ENCODE data around the gene PCNX3.

The PCNX3 gene

GRCh38 chr11:65615229-65615949, at the start of gene PCNX3:
PCNX3 (plus strand) TSS chr11:65615776; CDS start chr11:65616312, 536 bp downstream.
- peak; percentile 100 for DNase-seq

- DNase-seq, result no peak
These were observed 46.2 kb upstream of the PCNX3 start for GRCh38 chr11:65569164-65569972.

DNA sequence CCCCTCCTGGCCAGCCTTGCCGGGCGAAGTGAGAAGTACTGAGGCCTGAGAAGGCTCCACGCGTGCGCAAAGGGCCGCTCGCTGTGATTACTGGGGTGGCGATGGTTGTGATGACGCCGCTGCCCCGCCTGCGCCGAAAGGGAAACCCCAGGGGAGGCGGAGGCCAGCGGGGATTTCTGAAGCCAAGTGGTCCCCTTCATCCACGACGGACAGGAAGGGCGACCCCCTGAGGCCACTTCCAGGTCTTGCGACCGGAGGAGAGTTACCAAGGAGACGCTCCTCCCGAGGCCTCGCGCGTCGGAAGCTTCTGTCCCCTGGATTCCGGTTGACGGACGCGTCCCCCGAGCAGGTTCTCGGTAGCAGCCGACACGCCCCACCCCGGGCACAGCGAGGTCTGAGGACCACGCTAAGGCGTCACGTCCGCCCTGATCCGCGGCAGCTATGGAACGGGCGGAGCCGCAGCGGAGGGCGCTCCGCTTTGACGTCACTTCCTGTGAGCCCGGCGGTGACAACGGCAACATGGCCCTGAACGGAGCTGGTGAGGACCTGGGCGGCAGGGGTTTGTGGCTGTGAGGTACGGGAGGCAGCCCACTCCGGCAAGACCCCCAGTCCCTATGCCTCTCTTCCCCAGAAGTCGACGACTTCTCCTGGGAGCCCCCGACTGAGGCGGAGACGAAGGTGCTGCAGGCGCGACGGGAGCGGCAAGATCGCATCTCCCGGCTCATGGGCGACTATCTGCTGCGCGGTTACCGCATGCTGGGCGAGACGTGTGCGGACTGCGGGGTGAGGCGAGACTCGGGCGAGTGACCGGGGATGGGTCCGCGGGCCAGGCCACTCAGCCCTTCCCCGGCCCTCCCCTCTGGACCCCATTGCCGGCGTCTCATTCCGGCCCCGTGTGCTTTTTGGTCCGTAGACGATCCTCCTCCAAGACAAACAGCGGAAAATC, 45.3 kb upstream of the PCNX3 start, which contains the start of gene ZNRD2:
Gene ZNRD2 (plus strand): TSS at position 505 of the 946 bp plus-strand sequence. CDS start 15 bp downstream, at position 520.
- DNase-seq, result peak; percentile 97

DNA sequence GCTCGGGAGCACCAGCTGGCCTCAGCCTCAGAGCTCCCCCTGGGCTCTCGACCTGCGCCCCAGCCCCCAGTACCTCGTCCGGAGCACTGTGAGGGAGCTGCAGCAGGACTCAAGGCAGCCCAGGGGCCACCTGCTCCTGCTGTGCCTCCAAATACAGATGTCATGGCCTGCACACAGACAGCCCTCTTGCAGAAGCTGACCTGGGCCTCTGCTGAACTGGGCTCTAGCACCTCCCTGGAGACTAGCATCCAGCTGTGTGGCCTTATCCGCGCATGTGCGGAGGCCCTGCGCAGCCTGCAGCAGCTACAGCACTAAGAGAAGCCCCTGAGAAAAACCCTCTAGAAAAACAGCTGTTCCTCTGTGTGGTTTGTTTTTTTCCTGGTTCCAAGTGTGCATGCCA, 44.2 kb upstream of the PCNX3 start:
- no peak for DNase-seq

DNA sequence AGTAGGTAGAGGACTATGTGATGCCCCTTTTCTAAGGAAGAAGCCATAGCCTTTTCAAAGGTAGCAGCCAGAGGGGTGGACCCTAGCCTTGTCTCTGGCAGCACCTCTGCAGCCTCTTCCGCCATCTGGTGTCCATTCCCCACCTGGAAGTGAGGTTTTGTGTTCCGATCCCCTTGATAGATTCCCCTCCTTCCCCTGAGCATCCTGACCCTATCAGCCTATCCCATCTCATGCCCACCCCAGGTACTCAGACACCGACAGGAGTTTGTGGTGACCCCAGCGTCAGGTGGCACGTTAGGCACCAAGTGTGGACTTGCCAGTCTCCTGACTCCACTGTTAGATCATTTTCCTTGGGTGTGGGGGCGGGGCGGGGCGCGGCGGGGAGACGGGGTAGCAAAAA, 43.6 kb upstream of the PCNX3 start:
- no peak for DNase-seq

GRCh38 chr11:65572356-65573051, 43.1 kb upstream of the PCNX3 start, which contains the start of gene FAM89B:
FAM89B (plus strand) TSS chr11:65572538; CDS start chr11:65572670, 132 bp downstream.
- peak; percentile 70 for DNase-seq

DNA sequence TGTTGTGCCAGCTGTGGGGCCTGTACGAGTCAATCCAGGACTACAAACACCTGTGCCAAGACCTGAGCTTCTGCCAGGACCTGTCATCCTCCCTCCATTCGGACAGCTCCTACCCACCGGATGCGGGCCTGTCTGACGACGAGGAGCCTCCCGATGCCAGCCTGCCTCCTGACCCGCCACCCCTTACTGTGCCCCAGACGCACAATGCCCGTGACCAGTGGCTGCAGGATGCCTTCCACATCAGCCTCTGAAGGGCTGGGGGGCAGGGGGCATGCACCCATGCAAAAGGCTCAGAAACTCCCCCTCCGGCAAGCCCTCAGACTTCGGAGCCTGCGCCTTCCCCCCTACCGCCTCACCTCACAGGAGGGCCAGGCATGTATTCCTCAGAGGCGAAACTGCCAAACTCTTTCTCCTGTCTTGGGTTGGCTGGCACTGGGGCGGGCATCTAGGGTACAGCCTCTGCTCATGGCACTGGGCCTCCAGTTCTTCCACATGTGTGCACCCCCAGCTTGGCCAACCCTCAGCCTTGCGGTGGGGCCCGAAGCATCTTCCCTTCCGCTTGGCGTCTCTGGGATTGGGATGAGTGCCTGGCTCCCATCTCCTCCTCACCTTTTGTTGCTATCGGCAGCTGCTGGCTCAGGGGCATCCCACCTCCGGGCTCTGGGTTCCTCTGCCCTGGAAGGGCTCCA, 42.0 kb upstream of the PCNX3 start:
- DNase-seq, result no peak

- DNase-seq, result peak; percentile 74
These were observed 41.3 kb upstream of the PCNX3 start for GRCh38 chr11:65574109-65574810.

DNA sequence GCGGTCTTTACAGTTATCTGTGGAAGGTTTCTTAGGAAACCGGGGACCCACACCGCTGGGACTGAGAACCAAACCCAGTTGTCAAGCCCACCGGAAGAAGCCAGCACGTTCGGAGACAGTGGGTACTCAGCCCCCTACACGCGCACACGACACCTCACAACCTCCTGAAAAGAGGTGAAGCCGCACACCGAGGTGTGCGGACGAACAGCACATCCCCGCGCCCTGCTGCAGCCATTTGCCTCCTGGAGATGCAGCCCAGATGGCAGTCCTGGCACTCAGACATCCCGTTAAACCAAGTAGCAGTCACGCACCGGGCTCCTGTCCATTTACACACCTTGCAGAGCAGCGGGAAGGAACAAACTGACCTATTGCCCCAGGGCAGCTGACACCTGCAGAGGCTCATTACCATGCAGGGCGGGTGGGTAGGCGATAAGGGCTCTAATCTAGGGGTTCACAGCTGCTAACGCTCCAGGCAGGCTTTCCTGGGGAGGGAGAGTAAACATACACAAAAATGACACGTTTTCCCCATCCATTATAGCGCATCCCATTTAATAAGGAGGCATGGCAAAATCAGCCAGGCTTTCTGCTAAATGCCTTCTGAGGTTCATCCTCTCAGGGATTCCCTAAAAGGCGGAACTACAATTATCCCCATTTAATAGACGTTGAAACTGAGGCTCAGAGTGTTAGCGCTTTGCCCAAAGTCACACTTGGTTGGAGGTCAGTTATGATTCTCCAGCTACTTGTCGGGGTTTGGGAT, 40.6 kb upstream of the PCNX3 start:
- no peak for DNase-seq

GRCh38 chr11:65575568-65576231, 39.9 kb upstream of the PCNX3 start, which contains the start of gene EHBP1L1:
EHBP1L1 (plus strand) TSS chr11:65576053; CDS start chr11:65576303, 250 bp downstream.
- DNase-seq, result peak; percentile 56

DNA sequence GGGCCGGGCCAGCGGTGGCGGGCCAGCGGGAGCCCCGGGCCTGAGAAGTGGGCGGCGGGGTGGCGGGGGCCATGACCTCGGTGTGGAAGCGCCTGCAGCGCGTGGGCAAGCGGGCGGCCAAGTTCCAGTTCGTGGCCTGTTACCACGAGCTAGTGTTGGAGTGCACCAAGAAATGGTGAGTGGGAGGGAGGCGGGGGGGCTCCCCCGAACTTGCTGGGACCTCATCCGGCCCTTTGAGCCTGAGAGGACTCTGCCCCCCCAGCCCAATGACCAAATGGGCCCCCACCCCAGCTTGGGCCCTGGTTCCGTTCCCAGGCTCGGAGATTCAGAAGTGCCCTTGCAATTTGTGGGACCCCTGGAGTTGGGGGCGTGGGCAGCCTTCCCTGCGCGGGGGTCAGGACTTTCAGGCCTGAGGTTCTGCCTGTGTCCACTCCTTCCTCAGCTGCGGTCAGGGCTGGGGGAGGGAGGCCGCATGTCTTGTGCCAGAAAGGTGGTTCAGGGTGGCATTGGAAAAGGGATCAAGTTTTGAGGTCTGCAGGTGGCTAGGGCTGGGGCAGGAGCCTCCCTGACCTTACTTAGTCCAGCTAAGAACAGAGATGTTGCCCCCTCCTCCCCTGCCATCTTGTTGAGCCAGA, 39.2 kb upstream of the PCNX3 start:
- DNase-seq, result no peak

GRCh38 chr11:65576867-65577755, 38.5 kb upstream of the PCNX3 start:
- DNase-seq, result no peak

- no peak for DNase-seq
These were observed 37.8 kb upstream of the PCNX3 start for GRCh38 chr11:65577756-65578109.

- no peak for DNase-seq
These were observed 37.4 kb upstream of the PCNX3 start for GRCh38 chr11:65578134-65578533.

GRCh38 chr11:65578667-65579066, 36.9 kb upstream of the PCNX3 start:
- no peak for DNase-seq

DNA sequence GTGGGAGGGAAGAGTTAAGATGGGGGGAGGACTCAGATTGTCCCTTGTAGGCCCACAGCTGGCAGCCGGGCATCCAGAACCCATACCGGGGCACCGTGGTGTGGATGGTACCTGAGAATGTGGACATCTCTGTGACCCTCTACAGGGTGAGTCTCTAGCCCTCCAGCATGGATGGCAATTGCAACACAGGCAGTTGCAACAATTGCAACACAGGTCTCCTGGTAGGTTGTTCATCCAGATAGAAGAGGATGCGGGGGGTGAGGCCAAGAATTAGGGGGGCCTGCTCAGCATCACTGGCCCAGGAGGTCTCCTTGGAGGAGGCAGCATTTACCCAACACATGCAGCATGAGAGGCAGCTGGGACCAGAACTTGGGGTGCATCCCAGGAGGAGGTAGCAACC, 36.3 kb upstream of the PCNX3 start:
- no peak for DNase-seq

- no peak for DNase-seq
These were observed 35.4 kb upstream of the PCNX3 start for GRCh38 chr11:65580031-65580692.

All from NCI-H510A (cell line).